ENCODE results near the gene HBE1. TPM values are rescaled to one million over a fixed set of nuclear protein-coding genes. Genes with fewer than 3 reads are reported as not detected.
A peak's percentile ranks its signal among the peaks of the same experiment; 100 is the strongest.

Gene HBE1
- total and polyA plus RNA-seq, 9 of the 15 experiments (the other 6 are each of a cell fraction or from before 2014, with no cell fraction given): 612 to 10,250 (median 2,181) TPM

DNA sequence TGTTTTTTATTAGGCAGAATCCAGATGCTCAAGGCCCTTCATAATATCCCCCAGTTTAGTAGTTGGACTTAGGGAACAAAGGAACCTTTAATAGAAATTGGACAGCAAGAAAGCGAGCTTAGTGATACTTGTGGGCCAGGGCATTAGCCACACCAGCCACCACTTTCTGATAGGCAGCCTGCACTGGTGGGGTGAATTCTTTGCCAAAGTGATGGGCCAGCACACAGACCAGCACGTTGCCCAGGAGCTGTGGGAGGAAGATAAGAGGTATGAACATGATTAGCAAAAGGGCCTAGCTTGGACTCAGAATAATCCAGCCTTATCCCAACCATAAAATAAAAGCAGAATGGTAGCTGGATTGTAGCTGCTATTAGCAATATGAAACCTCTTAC lies 44.3 kb downstream of the HBE1 start (continued):
- no peak for TF ChIP-seq JUN (IDR thresholded peaks at IDR 0.05; ENCODE audit: borderline replicate concordance, low read depth, low read length)
- no peak for TF ChIP-seq JUN (CRISPR knock-in tag; IDR thresholded peaks at IDR 0.05; ENCODE audit: borderline replicate concordance)
- TF ChIP-seq ZC3H11A (IDR thresholded peaks at IDR 0.05; ENCODE audit: low read depth, low read length): no peak
- no peak for TF ChIP-seq ASH1L (IDR thresholded peaks at IDR 0.05; ENCODE audit: borderline replicate concordance, low read depth, partially characterized antibody)
- TF ChIP-seq KLF16 (IDR thresholded peaks at IDR 0.05): no peak
- no peak for TF ChIP-seq FOXP1 (CRISPR knock-in tag; IDR thresholded peaks at IDR 0.05)
- TF ChIP-seq NCOR1 (IDR thresholded peaks at IDR 0.05): peak; percentile 64
- TF ChIP-seq POLR3A (IDR thresholded peaks at IDR 0.05; ENCODE audit: borderline replicate concordance, extremely low read depth, insufficient read depth, insufficient read length): no peak
- TF ChIP-seq CBFA2T2 (conservative IDR thresholded peaks at IDR 0.05): peak; percentile 74
- TF ChIP-seq NCOA1 (IDR thresholded peaks at IDR 0.05; ENCODE audit: low read depth): no peak
- TF ChIP-seq, protein P1, sequence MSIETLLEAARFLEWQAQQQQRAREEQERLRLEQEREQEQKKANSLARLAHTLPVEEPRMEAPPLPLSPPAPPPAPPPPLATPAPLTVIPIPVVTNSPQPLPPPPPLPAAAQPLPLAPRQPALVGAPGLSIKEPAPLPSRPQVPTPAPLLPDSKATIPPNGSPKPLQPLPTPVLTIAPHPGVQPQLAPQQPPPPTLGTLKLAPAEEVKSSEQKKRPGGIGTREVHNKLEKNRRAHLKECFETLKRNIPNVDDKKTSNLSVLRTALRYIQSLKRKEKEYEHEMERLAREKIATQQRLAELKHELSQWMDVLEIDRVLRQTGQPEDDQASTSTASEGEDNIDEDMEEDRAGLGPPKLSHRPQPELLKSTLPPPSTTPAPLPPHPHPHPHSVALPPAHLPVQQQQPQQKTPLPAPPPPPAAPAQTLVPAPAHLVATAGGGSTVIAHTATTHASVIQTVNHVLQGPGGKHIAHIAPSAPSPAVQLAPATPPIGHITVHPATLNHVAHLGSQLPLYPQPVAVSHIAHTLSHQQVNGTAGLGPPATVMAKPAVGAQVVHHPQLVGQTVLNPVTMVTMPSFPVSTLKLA (conservative IDR thresholded peaks at IDR 0.05): peak in 1 of 2 experiments; percentile 24; a peak in 1 of 4 replicates
- TF ChIP-seq, protein P2, sequence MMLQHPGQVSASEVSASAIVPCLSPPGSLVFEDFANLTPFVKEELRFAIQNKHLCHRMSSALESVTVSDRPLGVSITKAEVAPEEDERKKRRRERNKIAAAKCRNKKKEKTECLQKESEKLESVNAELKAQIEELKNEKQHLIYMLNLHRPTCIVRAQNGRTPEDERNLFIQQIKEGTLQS (IDR thresholded peaks at IDR 0.05): no peak
- TF ChIP-seq, protein P2 (CRISPR knock-in tag; conservative IDR thresholded peaks at IDR 0.05): no peak
- no peak for TF ChIP-seq TBL1XR1 (IDR thresholded peaks at IDR 0.05; ENCODE audit: low read length in 2 of 2)
- TF ChIP-seq NCOA2 (IDR thresholded peaks at IDR 0.05; ENCODE audit: partially characterized antibody in 2 of 2): no peak
- peak; percentile 51; the same call in 1 of the 2 replicates for TF ChIP-seq POLR2AphosphoS5 (IDR thresholded peaks at IDR 0.05; ENCODE audit: control insufficient read depth, insufficient read depth, low read depth, low read length)
- TF ChIP-seq TEAD4 (IDR thresholded peaks at IDR 0.05; ENCODE audit: low read length): peak; percentile 52; the same call in 1 of the 2 replicates
- TF ChIP-seq TEAD4 (CRISPR knock-in tag; IDR thresholded peaks at IDR 0.05; ENCODE audit: borderline replicate concordance): no peak
- no peak for TF ChIP-seq ZNF133 (CRISPR knock-in tag; IDR thresholded peaks at IDR 0.05)
- TF ChIP-seq NFIC (IDR thresholded peaks at IDR 0.05): peak; percentile 29
- TF ChIP-seq HDAC6 (IDR thresholded peaks at IDR 0.05; ENCODE audit: low read depth, low read length): no peak
- TF ChIP-seq CBFA2T3 (IDR thresholded peaks at IDR 0.05): peak; percentile 85
- peak; percentile 63 for TF ChIP-seq RFX1 (IDR thresholded peaks at IDR 0.05)
- TF ChIP-seq HDAC2 (IDR thresholded peaks at IDR 0.05): 0 out of 2 replicates have a peak, but pooled peaks have one; percentile 28
- TF ChIP-seq MTA3 (IDR thresholded peaks at IDR 0.05; ENCODE audit: borderline replicate concordance): peak; percentile 22; the same call in 1 of the 2 replicates
- TF ChIP-seq SMARCA4 (IDR thresholded peaks at IDR 0.05): 0 out of 2 replicates have a peak, but pooled peaks have one; percentile 14
- TF ChIP-seq FUS (optimal IDR thresholded peaks at IDR 0.05; ENCODE audit: low read depth, low read length): no peak
- 0 out of 4 replicates have a peak, but pooled peaks of 1 of the 2 experiments have one; percentile 21 for TF ChIP-seq HDAC1 (IDR thresholded peaks at IDR 0.05)
- TF ChIP-seq ARID1B (IDR thresholded peaks at IDR 0.05): peak; percentile 78
- TF ChIP-seq ETS2 (tag; IDR thresholded peaks at IDR 0.05; ENCODE audit: borderline replicate concordance, poor library complexity, severe bottlenecking): no peak

All from K562 (cell line).